ENCODE results near the gene CAB39.

GRCh38 chr2:230678018-230678417 is 34.6 kb upstream of the CAB39 start:
- TF ChIP-seq POLR2A (IDR thresholded peaks at IDR 0.05; ENCODE audit: low read length) (no peak), GATA1 (IDR thresholded peaks at IDR 0.05; ENCODE audit: low read depth, low read length) (no peak)
